ENCODE data around the gene MRPL11. TPM values are rescaled to one million over a fixed set of nuclear protein-coding genes. Genes with fewer than 3 reads are reported as not detected.

The MRPL11 gene
- total RNA-seq, 3 donors from 2014 or later (not counting 1 experiment from before 2014, with no cell fraction given), result 20.7 to 24.2 (median 23.9) TPM

GRCh38 chr11:66479394-66480116 is 40.9 kb upstream of the MRPL11 start:
- DNase-seq, result no peak
- Histone ChIP-seq H3K36me3 (ENCODE audit: control insufficient read depth, insufficient read depth, low read length) (peaks cover 5% of the 10 kb centered on the region), H3K4me1 (ENCODE audit: control insufficient read depth, insufficient read depth, low read length) (peaks cover 21% of the 10 kb centered on the region), H3K4me3 (ENCODE audit: low read length) (peak overlapping the region; percentile 89), H3K27ac (ENCODE audit: low read length) (peak overlapping the region; percentile 82), H3K27me3 (ENCODE audit: control insufficient read depth, insufficient read depth, low read length) (no peaks in the 10 kb centered on the region), H3K9me3 (ENCODE audit: control insufficient read depth, insufficient read depth, low read length) (no peaks in the 10 kb centered on the region)
- TF ChIP-seq, protein P1, sequence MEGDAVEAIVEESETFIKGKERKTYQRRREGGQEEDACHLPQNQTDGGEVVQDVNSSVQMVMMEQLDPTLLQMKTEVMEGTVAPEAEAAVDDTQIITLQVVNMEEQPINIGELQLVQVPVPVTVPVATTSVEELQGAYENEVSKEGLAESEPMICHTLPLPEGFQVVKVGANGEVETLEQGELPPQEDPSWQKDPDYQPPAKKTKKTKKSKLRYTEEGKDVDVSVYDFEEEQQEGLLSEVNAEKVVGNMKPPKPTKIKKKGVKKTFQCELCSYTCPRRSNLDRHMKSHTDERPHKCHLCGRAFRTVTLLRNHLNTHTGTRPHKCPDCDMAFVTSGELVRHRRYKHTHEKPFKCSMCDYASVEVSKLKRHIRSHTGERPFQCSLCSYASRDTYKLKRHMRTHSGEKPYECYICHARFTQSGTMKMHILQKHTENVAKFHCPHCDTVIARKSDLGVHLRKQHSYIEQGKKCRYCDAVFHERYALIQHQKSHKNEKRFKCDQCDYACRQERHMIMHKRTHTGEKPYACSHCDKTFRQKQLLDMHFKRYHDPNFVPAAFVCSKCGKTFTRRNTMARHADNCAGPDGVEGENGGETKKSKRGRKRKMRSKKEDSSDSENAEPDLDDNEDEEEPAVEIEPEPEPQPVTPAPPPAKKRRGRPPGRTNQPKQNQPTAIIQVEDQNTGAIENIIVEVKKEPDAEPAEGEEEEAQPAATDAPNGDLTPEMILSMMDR (IDR thresholded peaks at IDR 0.05), result no peak
- H3K36me3 Mint-ChIP-seq, result no peaks in the 10 kb centered on the region
- intact Hi-C loops (cut with micrococcal nuclease), result loop anchor here (1.0 to 2.0 kb wide), 3 partner anchors 13 to 71 kb away; partner anchors contain the start of genes MRPL11 and PELI3
- peak overlapping the region; percentile 87 to 91 for H3K27ac Mint-ChIP-seq
- peak overlapping the region; percentile 92 for H3K4me3 Mint-ChIP-seq
- ATAC-seq, result no peak
- no peaks in the 10 kb centered on the region for H3K9me3 Mint-ChIP-seq
- 5% methylated on average over 34 of the region's 34 CpGs for WGBS (ENCODE audit: insufficient coverage)
- H3K27me3 Mint-ChIP-seq (ENCODE audit: low read depth in 2 of 2), result no peaks in the 10 kb centered on the region
- H3K4me1 Mint-ChIP-seq, result peaks cover 13 to 42% of the 10 kb centered on the region in 2 donors

- intact Hi-C loops (cut with micrococcal nuclease), result loop anchor here (1.0 kb wide), 1 partner anchor 71 kb away; no protein-coding TSS in a partner anchor
- H3K27me3 ChIP-seq (ENCODE audit: control insufficient read depth, insufficient read depth, low read length), result no peaks in the 10 kb centered on the region
- H3K27ac ChIP-seq (ENCODE audit: low read length), result peak overlapping the region; percentile 82
- DNase-seq (peak in 1 of 2 donors; percentile 67), ATAC-seq (no peak)
- Mint-ChIP-seq H3K4me3 (peak overlapping the region; percentile 92), H3K9me3 (no peaks in the 10 kb centered on the region), H3K4me1 (peaks cover 13 to 42% of the 10 kb centered on the region in 2 donors), H3K27ac (peak overlapping the region; percentile 87 to 91), H3K27me3 (ENCODE audit: low read depth in 2 of 2) (no peaks in the 10 kb centered on the region), H3K36me3 (no peaks in the 10 kb centered on the region)
- TF ChIP-seq, protein P1 (IDR thresholded peaks at IDR 0.05), result peak; percentile 68
- peaks cover 5% of the 10 kb centered on the region for H3K36me3 ChIP-seq (ENCODE audit: control insufficient read depth, insufficient read depth, low read length)
- peaks cover 21% of the 10 kb centered on the region for H3K4me1 ChIP-seq (ENCODE audit: control insufficient read depth, insufficient read depth, low read length)
- WGBS (ENCODE audit: insufficient coverage), result 75% methylated on average over 7 of the region's 8 CpGs
- no peaks in the 10 kb centered on the region for H3K9me3 ChIP-seq (ENCODE audit: control insufficient read depth, insufficient read depth, low read length)
- peak overlapping the region; percentile 89 for H3K4me3 ChIP-seq (ENCODE audit: low read length)
Measured at GRCh38 chr11:66478729-66479393, 40.2 kb upstream of the MRPL11 start.

DNA sequence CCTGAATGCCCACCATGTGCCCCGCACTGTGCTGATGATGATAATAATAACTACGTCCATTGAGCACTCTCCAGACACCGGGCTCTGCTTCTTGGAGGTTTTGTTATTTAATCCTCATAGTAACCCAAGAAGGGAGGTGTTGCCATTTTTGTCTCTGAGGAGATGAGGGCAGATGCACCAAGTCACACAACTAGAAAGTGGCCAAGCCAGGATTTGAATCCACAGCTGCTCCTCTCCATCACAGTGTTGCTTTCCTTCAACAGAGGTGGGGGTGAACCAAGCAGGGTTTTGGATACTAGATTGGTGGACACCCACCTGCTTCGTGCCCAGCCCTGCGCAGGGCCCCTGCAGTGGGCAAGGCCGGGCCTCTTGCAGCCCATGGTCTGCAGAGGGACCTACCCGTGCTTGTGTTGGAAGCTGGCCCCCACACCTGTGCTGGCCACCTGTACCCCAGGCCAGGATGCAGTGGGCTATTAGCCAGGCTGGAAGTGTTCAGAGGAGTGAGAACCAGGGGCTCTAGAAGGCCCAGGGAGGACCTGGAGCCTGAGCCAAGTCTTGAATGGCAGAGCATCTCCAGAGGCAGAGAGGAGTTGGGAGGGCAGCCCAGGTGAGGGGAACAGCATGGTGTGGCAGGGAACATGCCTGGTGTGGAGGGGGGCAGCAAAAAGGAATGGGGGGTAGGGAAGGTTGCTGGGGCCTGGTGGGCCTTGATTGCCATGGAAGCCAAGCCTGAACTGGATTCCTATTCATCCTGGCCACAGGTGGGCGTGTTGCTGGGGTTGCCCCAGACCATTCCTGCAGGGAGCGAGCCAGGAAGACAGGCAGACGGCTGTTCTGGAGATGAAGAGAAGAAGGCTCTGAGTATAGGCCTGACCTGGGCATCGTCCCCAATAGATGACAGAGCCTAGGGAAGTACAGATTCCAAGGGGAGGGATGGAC is 38.9 kb upstream of the MRPL11 start:
- peak overlapping the region; percentile 34 to 72 for H3K27ac Mint-ChIP-seq
- H3K36me3 Mint-ChIP-seq, result no peaks in the 10 kb centered on the region
- peak overlapping the region; percentile 37 for H3K4me3 Mint-ChIP-seq
- no peaks in the 10 kb centered on the region for H3K27me3 Mint-ChIP-seq (ENCODE audit: low read depth in 2 of 2)
- Histone ChIP-seq H3K27ac (ENCODE audit: low read length) (no peak overlapping the region), H3K4me1 (ENCODE audit: control insufficient read depth, insufficient read depth, low read length) (peaks cover 21% of the 10 kb centered on the region), H3K4me3 (ENCODE audit: low read length) (no peak overlapping the region), H3K36me3 (ENCODE audit: control insufficient read depth, insufficient read depth, low read length) (no peaks in the 10 kb centered on the region), H3K9me3 (ENCODE audit: control insufficient read depth, insufficient read depth, low read length) (no peaks in the 10 kb centered on the region), H3K27me3 (ENCODE audit: control insufficient read depth, insufficient read depth, low read length) (no peaks in the 10 kb centered on the region)
- intact Hi-C loops (cut with micrococcal nuclease), result no loop called here
- ATAC-seq (no peak), DNase-seq (no peak)
- WGBS (ENCODE audit: insufficient coverage), result 95% methylated on average over 11 of the region's 11 CpGs
- no peaks in the 10 kb centered on the region for H3K9me3 Mint-ChIP-seq
- peaks cover 13 to 42% of the 10 kb centered on the region in 2 donors for H3K4me1 Mint-ChIP-seq
- TF ChIP-seq, protein P1 (IDR thresholded peaks at IDR 0.05), result no peak

Measured in natural killer cell (primary cell).